K562 (cell line): ENCODE results near the gene RPL35. TPM values are rescaled to one million over a fixed set of nuclear protein-coding genes. Genes with fewer than 3 reads are reported as not detected.

Experiments used
- ATAC-seq: fragments of 200-7000 bp; cut with Tn5 transposase; 3 replicates; pipeline ENCODE4 v1.9.1; 2020; ENCODE audit warnings: moderate library complexity
- BruUV-seq: library from RNA; stranded (reverse); fragments of 400-500 nt; replicated peaks from 2 replicates; lab custom pipeline; 2021; lab: Mats Ljungman, UMichigan
- CTCF ChIA-PET: fragments of 300-600 bp; formaldehyde crosslinking; extraction: SDS; loops from one replicate; lab custom pipeline; 2021; ENCODE audit warnings: low intra/inter-chr PET ratio; lab: Yijun Ruan, JAX
- POLR2A ChIA-PET: fragments of 300-600, 350-650 bp; sonication (Branson Sonifier 250); formaldehyde crosslinking; extraction: SDS; loops from one replicate; lab custom pipeline; 2021; ENCODE audit warnings: antibody characterized with exemption, inconsistent platforms; lab: Yijun Ruan, JAX
- DNase-seq, 4 experiments: peaks; one replicate each; pipeline versions ENCODE4 v3.0.0 to v3.0.0-alpha.2; 2011 to 2018; ENCODE audit warnings: low spot score in 3 of 4, mixed read lengths in 3 of 4; ENCODE audit errors: extremely low read depth in 1 of 4
- FAIRE-seq: peaks from 2 replicates; lab custom pipeline; 2011; peaks lifted over from hg19 to GRCh38; lab: Jason Lieb, UNC
- H2AFZ ChIP-seq: 2 replicates; pipeline ENCODE4 v1.6.0; 2011; ENCODE audit warnings: low read depth, low read length, control low read depth, inconsistent platforms
- H3K27ac ChIP-seq: fragments of 200-600 bp; 3 replicates; pipeline ENCODE4 v1.8.0; 2011; ENCODE audit warnings: low read depth, mild to moderate bottlenecking, control low read depth, inconsistent platforms, low read length, moderate library complexity, mixed read lengths; ENCODE audit errors: extremely low read depth
- H3K27me3 ChIP-seq, 2 experiments: fragments of 300-600 bp in 1 of 2; 2 replicates in 1 of 2; 3 replicates in 1 of 2; pipeline versions ENCODE4 v1.6.0 to v1.8.0; 2011; ENCODE audit warnings: inconsistent platforms in 2 of 2, low read length in 2 of 2, mild to moderate bottlenecking in 1 of 2, mixed read lengths in 1 of 2, moderate library complexity in 1 of 2; ENCODE audit not compliant: control insufficient read depth in 2 of 2, insufficient read depth in 2 of 2
- H3K36me3 ChIP-seq: fragments of 300-600 bp; 3 replicates; pipeline ENCODE4 v1.8.0; 2011; ENCODE audit warnings: mild to moderate bottlenecking, low read length, inconsistent platforms; ENCODE audit not compliant: control insufficient read depth, insufficient read depth
- H3K4me1 ChIP-seq, 2 experiments: fragments of 200-600 bp in 1 of 2; replicated peaks in 1 of 2; 2 replicates in 1 of 2; 3 replicates in 1 of 2; pipeline versions ENCODE4 v1.5.1 to v1.8.0; 2011; ENCODE audit warnings: inconsistent platforms in 2 of 2, low read length in 2 of 2, mild to moderate bottlenecking in 1 of 2, mixed read lengths in 1 of 2, moderate library complexity in 1 of 2; ENCODE audit not compliant: control insufficient read depth in 2 of 2, insufficient read depth in 2 of 2
- H3K4me2 ChIP-seq: 2 replicates; pipeline ENCODE4 v1.6.1; 2011; ENCODE audit warnings: low read length, control low read depth, inconsistent platforms, mixed read lengths; ENCODE audit not compliant: insufficient read depth
- H3K4me3 ChIP-seq: fragments of 200-600 bp; sonication (generic), shearing (Covaris generic); 2 replicates; pipeline ENCODE4 v1.5.1; 2016; ENCODE audit warnings: control low read depth, inconsistent platforms
- H3K79me2 ChIP-seq: fragments of 200-600 bp; 3 replicates; pipeline ENCODE4 v1.8.0; 2011; ENCODE audit warnings: low read length, inconsistent platforms; ENCODE audit not compliant: control insufficient read depth, insufficient read depth
- H3K9ac ChIP-seq, 2 experiments: 2 replicates each; pipeline versions ENCODE4 v1.6.0 to v1.6.1; 2011; ENCODE audit warnings: low read depth in 2 of 2, low read length in 2 of 2, control low read depth in 1 of 2, inconsistent platforms in 1 of 2, mild to moderate bottlenecking in 1 of 2, mixed read lengths in 1 of 2; ENCODE audit not compliant: insufficient read depth in 1 of 2
- H3K9me1 ChIP-seq: one replicate; pipeline ENCODE4 v1.6.0; 2011; ENCODE audit warnings: inconsistent platforms, mild to moderate bottlenecking, low read length, moderate library complexity; ENCODE audit not compliant: control insufficient read depth, insufficient read depth
- H3K9me3 ChIP-seq: replicated peaks from 2 replicates; pipeline ENCODE4 v1.5.1; 2011; ENCODE audit warnings: low read depth, low read length, inconsistent platforms; ENCODE audit not compliant: control insufficient read depth, insufficient read depth
- H4K20me1 ChIP-seq: replicated peaks from 2 replicates; pipeline ENCODE4 v1.6.1; 2011; ENCODE audit warnings: low read length, inconsistent platforms, mixed read lengths; ENCODE audit not compliant: control insufficient read depth, insufficient read depth
- C11orf30 ChIP-seq: fragments of 450-650 bp; IDR thresholded peaks from 2 replicates; pipeline ENCODE4 v1.6.1; 2016; ENCODE audit warnings: low read depth, mild to moderate bottlenecking
- CBX8 ChIP-seq: fragments of 200-600 bp; sonication (generic); IDR thresholded peaks from 2 replicates; pipeline ENCODE4 v1.6.1; 2012; ENCODE audit warnings: borderline replicate concordance, mixed run types, low read depth, mild to moderate bottlenecking, moderate library complexity, mixed read lengths, low read length, control low read depth, inconsistent platforms; ENCODE audit not compliant: poor library complexity, severe bottlenecking; ENCODE audit errors: extremely low read depth
- CREB1 ChIP-seq, 2 experiments: sonication (generic) in 1 of 2; formaldehyde crosslinking in 1 of 2; IDR thresholded peaks; 2 replicates each; pipeline versions ENCODE4 v1.6.1 to v1.8.0; 2012 to 2022; ENCODE audit warnings: inconsistent platforms in 1 of 2, mild to moderate bottlenecking in 1 of 2, missing genetic modification reagents in 1 of 2, moderate library complexity in 1 of 2
- DACH1 ChIP-seq: fragments of 450-650 bp; IDR thresholded peaks from 2 replicates; pipeline ENCODE4 v1.6.1; 2018; ENCODE audit not compliant: partially characterized antibody
- FOXK2 ChIP-seq, 2 experiments: fragments of 450-650 bp; IDR thresholded peaks in 1 of 2; conservative IDR thresholded peaks in 1 of 2; 2 replicates each; pipeline ENCODE4 v1.6.1; 2016; ENCODE audit warnings: low read depth in 2 of 2, mild to moderate bottlenecking in 1 of 2
- KAT8 ChIP-seq: fragments of 450-650 bp; IDR thresholded peaks from 2 replicates; pipeline ENCODE4 v1.6.1; 2016; ENCODE audit warnings: low read depth, mild to moderate bottlenecking
- KLF1 ChIP-seq: fragments of 450-650 bp; IDR thresholded peaks from 2 replicates; pipeline ENCODE4 v1.6.1; 2016; ENCODE audit warnings: missing genetic modification characterization, missing compliant biosample characterization
- L3MBTL2 ChIP-seq: fragments of 450-650 bp; IDR thresholded peaks from 2 replicates; pipeline ENCODE4 v1.6.1; 2016; ENCODE audit warnings: mild to moderate bottlenecking, moderate library complexity
- LEF1 ChIP-seq: fragments of 450-650 bp; IDR thresholded peaks from 2 replicates; pipeline ENCODE4 v1.6.1; 2016; ENCODE audit warnings: mild to moderate bottlenecking
- MIER1 ChIP-seq: fragments of 450-650 bp; IDR thresholded peaks from 2 replicates; pipeline ENCODE4 v1.6.1; 2016; ENCODE audit warnings: antibody characterized with exemption, mild to moderate bottlenecking, low read depth
- NCOA4 ChIP-seq: fragments of 450-650 bp; IDR thresholded peaks from 2 replicates; pipeline ENCODE4 v1.6.1; 2018; ENCODE audit warnings: mild to moderate bottlenecking; ENCODE audit not compliant: partially characterized antibody
- RBM14 ChIP-seq: fragments of 200-400 bp; formaldehyde crosslinking; IDR thresholded peaks from 2 replicates; pipeline ENCODE4 v1.6.1; 2018; ENCODE audit warnings: low read depth, mild to moderate bottlenecking, low read length, moderate library complexity, borderline replicate concordance; ENCODE audit not compliant: insufficient read depth
- RBM25 ChIP-seq: fragments of 200-400 bp; formaldehyde crosslinking; IDR thresholded peaks from 2 replicates; pipeline ENCODE4 v1.6.1; 2018; ENCODE audit warnings: low read length, low read depth, moderate library complexity; ENCODE audit not compliant: severe bottlenecking
- SMARCA5 ChIP-seq: fragments of 450-650 bp; IDR thresholded peaks from 2 replicates; pipeline ENCODE4 v1.6.1; 2016
- SMC3 ChIP-seq: conservative IDR thresholded peaks from 2 replicates; pipeline ENCODE4 v1.6.1; 2011; ENCODE audit warnings: low read depth, low read length, improper control_type of control experiment; ENCODE audit not compliant: insufficient read depth
- SREBF2 ChIP-seq: sonication (generic); formaldehyde crosslinking; IDR thresholded peaks from 2 replicates; pipeline ENCODE4 v1.4.0; 2020; ENCODE audit warnings: mild to moderate bottlenecking, missing genetic modification reagents
- TAF9B ChIP-seq: fragments of 450-650 bp; IDR thresholded peaks from 2 replicates; pipeline ENCODE4 v1.6.1; 2018; ENCODE audit warnings: mild to moderate bottlenecking; ENCODE audit not compliant: partially characterized antibody
- TARDBP ChIP-seq: fragments of 450-650 bp; IDR thresholded peaks from 2 replicates; pipeline ENCODE4 v1.6.1; 2016
- ZBTB2 ChIP-seq: fragments of 450-650 bp; IDR thresholded peaks from 2 replicates; pipeline ENCODE4 v1.6.1; 2016; ENCODE audit warnings: antibody characterized with exemption
- ZBTB33 ChIP-seq: sonication (generic); formaldehyde crosslinking; IDR thresholded peaks from 2 replicates; pipeline ENCODE4 v1.8.1; 2023; ENCODE audit warnings: mild to moderate bottlenecking, missing genetic modification reagents
- ZNF347 ChIP-seq: fragments of 450-650 bp; formaldehyde crosslinking; IDR thresholded peaks from 2 replicates; pipeline ENCODE4 v1.4.0; 2020; ENCODE audit warnings: low read depth, mild to moderate bottlenecking, moderate library complexity
- WGBS: fragments of 100-300 bp; shearing (Covaris generic); methylation state at CpG from one replicate; pipeline ENCODE4 v1.1.6; 2016; ENCODE audit warnings: low coverage, mixed read lengths; ENCODE audit not compliant: insufficient coverage; ENCODE audit errors: missing lambda C conversion rate; 5-methylcytosine and 5-hydroxymethylcytosine counted together
- in situ Hi-C: fragments of 300-500 bp; cut with MboI; formaldehyde crosslinking; loops from 4 replicates; pipeline ENCODE4 v1.15.0; 2018; ENCODE audit warnings: inconsistent platforms, mixed read lengths
- intact Hi-C: fragments of 100-400 bp; cut with micrococcal nuclease; formaldehyde crosslinking; loops from 2 replicates; pipeline ENCODE4 v1.14.2; 2022
- polyA plus RNA-seq, 8 experiments: library from polyadenylated mRNA; depleted of rRNA in 4 of 8; stranded (reverse) in 5 of 8; unstranded in 3 of 8; fragments of >200 nt; fragmentation: Nextera tagmentation in 2 of 8; fragmentation: Illumina TruSeq in 1 of 8; extraction: Ambion mirVana in 2 of 8; extraction: Trizol in 1 of 8; gene quantifications; 2 replicates each; pipeline versions ENCODE4 v1.2.1 to v1.2.3, GENCODE V29; 2011 to 2014; ENCODE audit warnings: inconsistent platforms in 1 of 8, missing spikeins in 1 of 8
- total RNA-seq, 7 experiments: library from RNA; depleted of rRNA in 6 of 7; stranded (reverse); fragments of >200 nt in 6 of 7; fragmentation: Illumina TruSeq in 2 of 7; extraction: Trizol in 2 of 7; gene quantifications; 2 replicates each; pipeline versions ENCODE4 v1.2.1 to v1.2.3, GENCODE V29; 2011 to 2021; ENCODE audit warnings: low replicate concordance in 1 of 7

Gene RPL35
- total and polyA plus RNA-seq, 9 of the 15 experiments (the other 6 are each of a cell fraction or from before 2014, with no cell fraction given) = 1,755 to 5,101 (median 3,405) TPM

- no peak overlapping the region for H3K4me2 ChIP-seq
- no peaks in the 10 kb centered on the region for H3K79me2 ChIP-seq
- peak overlapping the region; percentile 18 for H2AFZ ChIP-seq
- no peaks in the 10 kb centered on the region for H3K27me3 ChIP-seq
- ChIA-PET CTCF (interaction anchor here (0.6 kb wide), 1 partner anchor 12 kb away, joined by 3 read pairs; no protein-coding TSS in a partner anchor), POLR2A (interaction anchor here (0.6 to 1.4 kb wide), 6 partner anchors 8 to 1980 kb away, joined by 3 to 6 read pairs (median 5); no protein-coding TSS in a partner anchor)
- H3K27ac ChIP-seq = no peak overlapping the region
- H3K4me1 ChIP-seq = peaks cover 0 to 21% of the 10 kb centered on the region in 2 experiments; a peak in 3 of 5 replicates
- no peaks in the 10 kb centered on the region for H3K9me3 ChIP-seq
- intact Hi-C loops (no loop called here), in situ Hi-C loops (loop anchor here (5.0 to 10.0 kb wide), 2 partner anchors 46 to 218 kb away; no protein-coding TSS in a partner anchor)
- WGBS = 40% methylated on average over 16 of the region's 18 CpGs
- no peaks in the 10 kb centered on the region for H3K36me3 ChIP-seq
- H3K9ac ChIP-seq = peak overlapping the region in 1 of 2 experiments; percentile 54; a peak in 2 of 4 replicates
- no peaks in the 10 kb centered on the region for H3K9me1 ChIP-seq
- no peaks in the 10 kb centered on the region for H4K20me1 ChIP-seq
- FAIRE-seq = peak; percentile 48
- BruUV-seq = no TSS peak
- peak; percentile 73 for ATAC-seq
- H3K4me3 ChIP-seq = no peak overlapping the region
- peak in 3 of 4 experiments; percentile 26 to 61 (median 58) for DNase-seq
- TF ChIP-seq NCOA4 = no peak
- no peak for TF ChIP-seq RBM25
- no peak for TF ChIP-seq CBX8
- TF ChIP-seq LEF1 = no peak
- TF ChIP-seq MIER1 = no peak
- TF ChIP-seq ZBTB33 (CRISPR knock-in tag) = peak; percentile 53; the same call in 1 of the 2 replicates
- no peak for TF ChIP-seq C11orf30
- TF ChIP-seq KLF1 (tag) = no peak
- TF ChIP-seq FOXK2 (conservative IDR thresholded peaks at IDR 0.05 in 1 of 2, IDR thresholded peaks at IDR 0.05 in 1 of 2; ENCODE audit: low read depth in 2 of 2) = no peak
- TF ChIP-seq TARDBP = no peak
- TF ChIP-seq ZNF347 (CRISPR knock-in tag) = no peak
- TF ChIP-seq SREBF2 (CRISPR knock-in tag) = no peak
- TF ChIP-seq TAF9B = no peak
- TF ChIP-seq DACH1 = peak; percentile 78
- TF ChIP-seq RBM14 = no peak
- no peak for TF ChIP-seq ZBTB2
- 0 out of 2 replicates have a peak, but pooled peaks have one; percentile 17 for TF ChIP-seq SMC3
- no peak for TF ChIP-seq KAT8
- TF ChIP-seq L3MBTL2 = no peak
- no peak for TF ChIP-seq CREB1 (IDR thresholded peaks at IDR 0.05)
- TF ChIP-seq CREB1 (CRISPR knock-in tag; IDR thresholded peaks at IDR 0.05) = no peak
- no peak for TF ChIP-seq SMARCA5
Observed at GRCh38 chr9:124840300-124840833, 21.4 kb downstream of the RPL35 start.
